Measurements from ENCODE around the gene PDK4.
"Not testable (repeated sequence)": the region's sequence is repeated elsewhere in the genome, so short reads cannot be mapped to it uniquely, and the experiment has no call there.

PDK4 gene

DNA sequence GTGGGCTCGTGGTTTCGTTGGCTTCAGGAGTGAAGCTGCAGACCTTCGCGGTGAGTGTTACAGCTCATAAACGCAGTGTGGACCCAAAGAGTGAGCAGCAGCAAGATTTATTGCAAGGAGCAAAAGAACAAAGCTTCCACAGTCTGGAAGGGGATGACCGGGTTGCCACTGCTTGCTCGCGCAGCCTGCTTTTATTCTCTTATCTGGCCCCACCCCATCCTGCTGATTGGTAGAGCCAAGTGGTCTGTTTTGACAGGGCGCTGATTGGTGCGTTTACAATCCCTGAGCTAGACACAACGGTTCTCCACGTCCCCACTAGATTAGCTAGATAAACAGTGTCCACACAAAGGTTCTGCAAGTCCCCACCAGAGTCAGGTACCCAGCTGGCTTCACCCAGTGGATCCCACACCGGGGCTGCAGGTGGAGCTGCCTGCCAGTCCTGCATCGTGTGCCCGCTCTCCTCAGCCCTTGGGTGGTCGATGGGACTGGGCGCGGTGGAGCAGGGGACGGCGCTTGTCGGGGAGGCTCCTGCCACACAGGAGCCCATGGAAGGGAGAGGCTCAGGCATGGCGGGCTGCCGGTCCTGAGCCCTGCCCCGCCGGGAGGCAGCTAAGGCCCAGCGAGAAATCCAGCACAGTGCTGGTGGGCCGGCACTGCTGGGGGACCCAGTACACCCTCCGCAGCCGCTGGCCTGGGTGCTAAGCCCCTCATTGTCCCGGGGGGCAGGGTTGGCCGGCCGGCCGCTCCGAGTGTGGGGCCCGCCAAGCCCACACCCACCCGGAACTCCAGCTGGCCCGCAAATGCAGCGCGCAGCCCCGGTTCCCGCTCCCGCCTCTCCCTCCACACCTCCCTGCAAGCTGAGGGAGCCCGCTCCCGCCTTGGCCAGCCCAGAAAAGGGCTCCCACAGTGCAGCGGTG, 44.0 kb downstream of the PDK4 start:
- not testable (repeated sequence) for H3K4me3 ChIP-seq (ENCODE audit: low read depth in 1 of 5, low read length in 5 of 5); H3K9me3 ChIP-seq (ENCODE audit: control insufficient read depth in 5 of 5, low read length in 5 of 5); H3K27me3 ChIP-seq (ENCODE audit: control insufficient read depth in 5 of 5, insufficient read depth in 4 of 5, low read length in 5 of 5); H3K36me3 ChIP-seq (ENCODE audit: control insufficient read depth in 5 of 5, insufficient read depth in 5 of 5, low read length in 5 of 5); H3K9ac ChIP-seq (ENCODE audit: low read length in 5 of 5); H3K27ac ChIP-seq (ENCODE audit: low read depth, low read length)
- H3K4me1 ChIP-seq (ENCODE audit: control insufficient read depth in 5 of 5, insufficient read depth in 5 of 5, low read length in 5 of 5), result peaks cover 13 to 67% (median 55%) of the 10 kb centered on the region in 5 donors

DNA sequence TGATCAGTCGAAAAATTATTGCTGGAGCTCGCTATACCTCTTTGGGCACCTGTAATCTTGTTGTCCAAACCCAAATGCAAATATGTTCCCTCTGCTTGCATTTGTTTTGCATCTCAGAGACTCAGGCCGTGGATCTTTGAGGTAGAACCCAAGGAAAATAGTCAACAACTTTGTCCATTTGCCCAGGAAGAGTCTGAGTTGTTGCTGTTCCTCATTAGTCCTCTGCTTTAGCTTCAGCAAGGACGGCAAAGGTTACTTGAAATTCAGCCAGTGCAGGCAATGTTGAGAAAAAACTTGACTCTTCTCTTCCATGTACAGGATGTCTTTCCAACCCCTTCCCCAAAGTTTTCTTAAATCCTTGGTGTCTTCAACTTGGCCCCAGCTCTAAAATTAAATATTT, 45.8 kb downstream of the PDK4 start:
- peaks cover 13 to 79% (median 66%) of the 10 kb centered on the region in 5 donors for H3K4me1 ChIP-seq (ENCODE audit: control insufficient read depth in 5 of 5, insufficient read depth in 5 of 5, low read length in 5 of 5)
- H3K27ac ChIP-seq (ENCODE audit: low read depth, low read length), result peak overlapping the region; percentile 99
- peak overlapping the region; percentile 4 to 64 (median 42) for H3K4me3 ChIP-seq (ENCODE audit: low read depth in 1 of 5, low read length in 5 of 5)
- no peaks in the 10 kb centered on the region for H3K36me3 ChIP-seq (ENCODE audit: control insufficient read depth in 5 of 5, insufficient read depth in 5 of 5, low read length in 5 of 5)
- H3K9me3 ChIP-seq (ENCODE audit: control insufficient read depth in 5 of 5, low read length in 5 of 5), result no peaks in the 10 kb centered on the region
- no peaks in the 10 kb centered on the region for H3K27me3 ChIP-seq (ENCODE audit: control insufficient read depth in 5 of 5, insufficient read depth in 4 of 5, low read length in 5 of 5)
- peak overlapping the region in 4 of 5 donors; percentile 21 to 71 (median 55) for H3K9ac ChIP-seq (ENCODE audit: low read length in 5 of 5)

DNA sequence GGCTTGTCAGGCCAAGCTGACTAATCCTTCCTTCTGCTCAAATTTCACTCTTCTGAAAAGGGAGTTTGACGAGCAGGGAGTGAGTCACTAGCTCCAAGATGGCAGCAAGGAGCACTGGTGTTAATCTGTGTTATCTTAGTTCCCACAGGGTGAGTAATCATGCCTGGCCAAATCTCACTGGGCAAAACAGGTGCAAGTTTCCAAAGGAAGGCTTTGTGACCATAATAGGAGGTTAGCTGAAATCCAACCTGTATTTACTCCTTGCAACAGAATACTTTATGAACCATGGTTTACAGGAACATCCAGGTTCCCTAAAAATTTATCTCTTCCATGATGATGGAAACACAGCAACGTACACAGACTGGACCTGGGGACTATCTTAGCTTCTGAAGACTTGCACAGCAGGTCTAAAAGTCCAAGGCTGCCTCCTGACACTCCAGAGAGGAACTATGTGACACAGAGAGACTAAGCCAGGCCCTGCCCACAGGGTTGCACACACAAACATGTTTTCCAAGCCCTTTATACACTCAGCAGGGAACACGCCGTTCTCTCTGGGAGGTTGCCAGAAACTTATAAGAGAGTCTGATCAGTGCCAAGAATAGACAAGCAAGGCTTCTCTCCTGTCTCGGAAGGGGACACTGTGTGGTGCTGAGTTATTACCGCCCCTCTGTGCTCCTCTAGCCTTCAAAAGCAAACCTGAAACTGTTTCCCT, 46.3 kb downstream of the PDK4 start:
- no peaks in the 10 kb centered on the region for H3K27me3 ChIP-seq (ENCODE audit: control insufficient read depth in 5 of 5, insufficient read depth in 4 of 5, low read length in 5 of 5)
- peak overlapping the region in 4 of 5 donors; percentile 52 to 80 (median 64) for H3K9ac ChIP-seq (ENCODE audit: low read length in 5 of 5)
- H3K27ac ChIP-seq (ENCODE audit: low read depth, low read length), result peak overlapping the region; percentile 99
- H3K4me1 ChIP-seq (ENCODE audit: control insufficient read depth in 5 of 5, insufficient read depth in 5 of 5, low read length in 5 of 5), result peaks cover 13 to 82% (median 72%) of the 10 kb centered on the region in 5 donors
- no peaks in the 10 kb centered on the region for H3K36me3 ChIP-seq (ENCODE audit: control insufficient read depth in 5 of 5, insufficient read depth in 5 of 5, low read length in 5 of 5)
- H3K9me3 ChIP-seq (ENCODE audit: control insufficient read depth in 5 of 5, low read length in 5 of 5), result no peaks in the 10 kb centered on the region
- peak overlapping the region; percentile 4 to 64 (median 42) for H3K4me3 ChIP-seq (ENCODE audit: low read depth in 1 of 5, low read length in 5 of 5)

DNA sequence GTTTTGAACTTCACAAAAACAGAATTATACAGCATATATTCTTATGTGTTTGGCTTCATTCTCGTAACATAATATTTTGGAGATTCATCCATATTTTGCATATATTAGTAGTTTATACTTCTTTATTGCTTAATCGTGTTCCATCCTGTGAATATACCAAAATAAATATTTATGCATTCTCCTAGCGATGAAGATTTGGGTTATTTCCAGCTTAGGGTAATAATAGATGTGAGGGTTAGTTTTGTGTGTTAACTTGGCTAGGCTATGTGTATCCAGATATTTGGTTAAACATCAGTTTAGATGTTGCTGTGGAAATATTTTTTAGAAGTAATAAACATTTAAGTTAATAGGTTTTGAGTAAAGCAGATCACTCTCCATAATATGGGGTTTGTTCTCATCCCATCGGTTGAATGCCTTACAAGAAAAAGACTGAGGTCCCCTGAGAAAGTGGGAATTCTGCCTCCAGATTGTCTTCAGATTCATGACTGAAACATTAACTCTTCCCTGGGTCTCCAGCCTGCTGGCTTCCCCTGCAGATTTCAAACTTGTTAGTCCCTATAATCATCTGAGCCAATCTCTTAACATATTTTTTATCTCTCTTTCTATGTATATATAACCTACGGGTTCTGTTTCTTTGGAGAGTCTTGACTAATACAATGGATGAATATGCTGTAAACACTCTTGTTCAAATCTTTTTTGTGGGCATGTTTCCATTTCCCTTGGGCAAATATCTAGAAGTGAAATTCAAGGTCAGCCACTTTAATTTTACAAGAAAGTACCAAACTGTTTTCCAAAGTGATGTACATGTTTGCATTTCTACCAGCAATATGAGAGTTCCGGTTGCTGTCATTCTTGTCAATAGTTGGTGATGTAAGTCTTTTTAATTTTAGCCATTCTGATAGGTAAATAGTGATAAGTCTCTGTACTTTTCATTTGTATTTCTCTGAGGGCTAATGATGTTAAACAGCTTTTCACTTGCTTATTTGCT, 48.7 kb downstream of the PDK4 start:
- Histone ChIP-seq H3K4me1 (ENCODE audit: control insufficient read depth in 5 of 5, insufficient read depth in 5 of 5, low read length in 5 of 5) (peaks cover 11 to 68% (median 62%) of the 10 kb centered on the region in 5 donors), H3K4me3 (ENCODE audit: low read depth in 1 of 5, low read length in 5 of 5) (no peak overlapping the region)

GRCh38 chr7:95546647-95547046, 49.7 kb downstream of the PDK4 start:
- no peaks in the 10 kb centered on the region for H3K27me3 ChIP-seq (ENCODE audit: control insufficient read depth in 5 of 5, insufficient read depth in 4 of 5, low read length in 5 of 5)
- peak overlapping the region in 2 of 5 donors; percentile 23 to 40 for H3K4me3 ChIP-seq (ENCODE audit: low read depth in 1 of 5, low read length in 5 of 5)
- peaks cover 11 to 67% (median 62%) of the 10 kb centered on the region in 5 donors for H3K4me1 ChIP-seq (ENCODE audit: control insufficient read depth in 5 of 5, insufficient read depth in 5 of 5, low read length in 5 of 5)
- H3K36me3 ChIP-seq (ENCODE audit: control insufficient read depth in 5 of 5, insufficient read depth in 5 of 5, low read length in 5 of 5), result no peaks in the 10 kb centered on the region
- H3K9ac ChIP-seq (ENCODE audit: low read length in 5 of 5), result peak overlapping the region in 2 of 5 donors; percentile 21 to 56
- no peaks in the 10 kb centered on the region for H3K9me3 ChIP-seq (ENCODE audit: control insufficient read depth in 5 of 5, low read length in 5 of 5)
- H3K27ac ChIP-seq (ENCODE audit: low read depth, low read length), result peak overlapping the region; percentile 99

More for the DNA sequence above, 48.7 kb downstream of the PDK4 start:
- Histone ChIP-seq H3K27me3 (ENCODE audit: control insufficient read depth in 5 of 5, insufficient read depth in 4 of 5, low read length in 5 of 5) (no peaks in the 10 kb centered on the region), H3K36me3 (ENCODE audit: control insufficient read depth in 5 of 5, insufficient read depth in 5 of 5, low read length in 5 of 5) (no peaks in the 10 kb centered on the region), H3K9me3 (ENCODE audit: control insufficient read depth in 5 of 5, low read length in 5 of 5) (no peaks in the 10 kb centered on the region), H3K9ac (ENCODE audit: low read length in 5 of 5) (peak overlapping the region in 2 of 5 donors; percentile 21 to 59), H3K27ac (ENCODE audit: low read depth, low read length) (peak overlapping the region; percentile 99)

DNA sequence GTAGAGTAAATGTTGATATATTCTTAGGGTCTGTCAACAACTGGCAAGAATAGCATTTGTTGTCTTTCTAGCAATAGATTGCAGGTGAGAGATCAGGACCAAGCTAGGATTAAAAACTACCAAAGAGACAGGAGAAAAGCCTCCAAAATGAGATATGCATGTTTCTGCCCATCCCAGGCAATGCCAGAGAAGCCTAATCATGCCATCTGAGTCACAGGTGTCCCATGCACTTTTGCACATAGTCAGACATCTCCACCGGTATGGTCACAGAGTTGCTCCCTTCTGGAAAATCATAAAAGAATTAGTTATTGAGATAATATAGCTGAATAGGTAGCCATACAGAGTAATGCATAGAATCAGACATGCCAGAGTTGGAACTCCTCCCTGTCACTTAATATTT, 50.6 kb downstream of the PDK4 start:
- peak overlapping the region; percentile 99 for H3K27ac ChIP-seq (ENCODE audit: low read depth, low read length)
- H3K36me3 ChIP-seq (ENCODE audit: control insufficient read depth in 5 of 5, insufficient read depth in 5 of 5, low read length in 5 of 5), result no peaks in the 10 kb centered on the region
- H3K9me3 ChIP-seq (ENCODE audit: control insufficient read depth in 5 of 5, low read length in 5 of 5), result no peaks in the 10 kb centered on the region
- H3K9ac ChIP-seq (ENCODE audit: low read length in 5 of 5), result peak overlapping the region; percentile 73 to 98 (median 82)
- no peaks in the 10 kb centered on the region for H3K27me3 ChIP-seq (ENCODE audit: control insufficient read depth in 5 of 5, insufficient read depth in 4 of 5, low read length in 5 of 5)
- peak overlapping the region; percentile 53 to 70 (median 64) for H3K4me3 ChIP-seq (ENCODE audit: low read depth in 1 of 5, low read length in 5 of 5)
- peaks cover 11 to 58% (median 52%) of the 10 kb centered on the region in 5 donors for H3K4me1 ChIP-seq (ENCODE audit: control insufficient read depth in 5 of 5, insufficient read depth in 5 of 5, low read length in 5 of 5)

DNA sequence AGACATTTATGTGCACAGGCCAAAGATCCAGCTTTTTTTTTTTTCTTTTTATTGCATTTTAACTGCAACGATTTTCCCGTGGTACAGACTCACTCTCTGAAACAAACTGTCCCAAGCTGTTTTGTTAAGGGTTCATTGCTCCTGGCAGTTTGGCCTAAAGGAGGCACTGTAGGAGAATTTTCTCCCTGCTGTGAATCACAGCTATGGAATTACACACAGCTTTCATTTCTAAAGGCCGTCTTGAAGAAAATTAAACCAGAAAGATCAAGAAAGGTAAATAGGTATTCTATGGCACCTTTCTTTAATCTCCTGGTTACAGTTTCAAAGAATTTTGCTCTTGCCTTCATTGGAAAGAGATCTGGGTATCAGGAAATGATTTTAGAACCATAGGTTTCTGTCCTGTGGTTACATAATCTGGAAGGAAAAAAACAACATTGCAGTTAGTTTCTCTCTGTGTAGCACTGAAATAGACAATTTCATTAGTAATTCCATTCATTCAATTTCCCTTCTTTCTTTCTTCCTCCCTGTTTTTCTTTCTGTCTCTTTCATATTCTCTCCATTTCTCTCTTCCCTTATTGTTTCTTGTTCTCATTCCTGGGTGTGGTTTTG, 51.2 kb downstream of the PDK4 start:
- peak overlapping the region; percentile 73 to 98 (median 82) for H3K9ac ChIP-seq (ENCODE audit: low read length in 5 of 5)
- H3K4me1 ChIP-seq (ENCODE audit: control insufficient read depth in 5 of 5, insufficient read depth in 5 of 5, low read length in 5 of 5), result peaks cover 5 to 52% (median 47%) of the 10 kb centered on the region in 5 donors
- peak overlapping the region; percentile 53 to 70 (median 64) for H3K4me3 ChIP-seq (ENCODE audit: low read depth in 1 of 5, low read length in 5 of 5)
- H3K9me3 ChIP-seq (ENCODE audit: control insufficient read depth in 5 of 5, low read length in 5 of 5), result no peaks in the 10 kb centered on the region
- H3K27me3 ChIP-seq (ENCODE audit: control insufficient read depth in 5 of 5, insufficient read depth in 4 of 5, low read length in 5 of 5), result no peaks in the 10 kb centered on the region
- H3K36me3 ChIP-seq (ENCODE audit: control insufficient read depth in 5 of 5, insufficient read depth in 5 of 5, low read length in 5 of 5), result no peaks in the 10 kb centered on the region
- H3K27ac ChIP-seq (ENCODE audit: low read depth, low read length), result peak overlapping the region; percentile 99

DNA sequence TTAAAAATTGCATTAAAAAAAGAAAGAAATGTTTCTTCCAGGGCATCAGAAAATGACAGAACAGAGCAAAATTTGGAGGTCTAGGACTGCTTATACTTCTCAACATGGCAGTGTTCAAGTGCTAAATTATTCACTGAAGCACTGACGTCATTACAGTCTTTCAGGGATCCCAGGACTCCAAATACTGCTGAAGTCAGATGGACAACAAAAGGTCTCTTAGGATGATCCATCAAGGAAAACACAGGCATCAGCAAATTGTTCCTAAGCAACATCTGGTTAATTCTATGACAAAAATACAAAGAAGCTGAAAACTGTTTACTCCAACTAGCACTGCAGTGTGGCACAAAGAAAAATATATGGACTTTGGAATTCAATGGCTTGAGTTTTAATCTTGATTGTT, 52.1 kb downstream of the PDK4 start:
- Histone ChIP-seq H3K9me3 (ENCODE audit: control insufficient read depth in 5 of 5, low read length in 5 of 5) (no peaks in the 10 kb centered on the region), H3K27me3 (ENCODE audit: control insufficient read depth in 5 of 5, insufficient read depth in 4 of 5, low read length in 5 of 5) (no peaks in the 10 kb centered on the region), H3K27ac (ENCODE audit: low read depth, low read length) (no peak overlapping the region), H3K9ac (ENCODE audit: low read length in 5 of 5) (no peak overlapping the region), H3K4me3 (ENCODE audit: low read depth in 1 of 5, low read length in 5 of 5) (no peak overlapping the region), H3K36me3 (ENCODE audit: control insufficient read depth in 5 of 5, insufficient read depth in 5 of 5, low read length in 5 of 5) (no peaks in the 10 kb centered on the region), H3K4me1 (ENCODE audit: control insufficient read depth in 5 of 5, insufficient read depth in 5 of 5, low read length in 5 of 5) (peaks cover 0 to 42% (median 39%) of the 10 kb centered on the region in 5 donors)

GRCh38 chr7:95543312-95543711, 53.0 kb downstream of the PDK4 start:
- no peaks in the 10 kb centered on the region for H3K9me3 ChIP-seq (ENCODE audit: control insufficient read depth in 5 of 5, low read length in 5 of 5)
- H3K4me3 ChIP-seq (ENCODE audit: low read depth in 1 of 5, low read length in 5 of 5), result no peak overlapping the region
- no peak overlapping the region for H3K27ac ChIP-seq (ENCODE audit: low read depth, low read length)
- H3K9ac ChIP-seq (ENCODE audit: low read length in 5 of 5), result no peak overlapping the region
- peaks cover 0 to 37% (median 33%) of the 10 kb centered on the region in 5 donors for H3K4me1 ChIP-seq (ENCODE audit: control insufficient read depth in 5 of 5, insufficient read depth in 5 of 5, low read length in 5 of 5)
- H3K36me3 ChIP-seq (ENCODE audit: control insufficient read depth in 5 of 5, insufficient read depth in 5 of 5, low read length in 5 of 5), result no peaks in the 10 kb centered on the region
- H3K27me3 ChIP-seq (ENCODE audit: control insufficient read depth in 5 of 5, insufficient read depth in 4 of 5, low read length in 5 of 5), result no peaks in the 10 kb centered on the region

Measured in subcutaneous abdominal adipose tissue (tissue), 5 donors.